ENCODE results near the gene ERVH48-1.

ERVH48-1 gene

DNA sequence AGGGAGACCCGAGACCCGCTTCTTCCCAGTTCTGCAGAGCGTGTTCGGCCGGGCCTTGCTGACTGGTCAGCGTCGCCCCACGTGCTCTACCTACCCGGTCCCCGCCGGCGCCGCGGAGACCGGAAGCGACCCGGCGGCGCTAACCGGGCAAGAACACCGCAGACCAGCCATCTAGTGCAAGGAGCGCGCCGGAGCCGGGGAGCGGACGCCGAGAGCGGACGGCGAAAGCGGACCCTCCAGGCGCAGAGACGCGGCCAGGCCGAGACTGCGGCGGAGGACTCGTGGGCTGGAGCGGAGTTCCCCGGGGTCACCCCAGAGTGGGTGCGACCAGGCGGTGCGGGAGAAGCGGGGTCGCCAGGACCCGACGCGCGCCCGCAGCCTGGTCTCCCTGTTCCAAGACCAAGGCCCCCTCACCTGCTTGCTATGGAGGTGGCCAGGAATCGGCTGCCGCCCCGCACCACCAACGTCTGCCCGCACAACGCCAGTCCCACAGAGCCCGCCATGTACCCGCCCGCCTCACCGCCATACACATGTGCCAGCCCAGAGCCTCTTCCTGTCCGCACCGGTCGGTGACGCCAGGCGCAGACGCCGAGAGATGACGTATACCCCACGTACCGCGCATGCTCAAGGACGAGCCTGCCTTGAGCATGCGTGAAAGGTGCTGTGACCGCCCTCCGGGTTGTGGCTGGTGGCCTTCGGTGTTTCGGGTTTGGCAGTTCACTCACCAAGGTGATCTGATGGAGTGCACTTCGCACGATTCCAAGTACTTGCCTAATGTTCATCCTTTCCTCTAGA is 46.2 kb downstream of the ERVH48-1 start, which contains the start of gene WDR4 (continued):
- TF ChIP-seq, protein P1, sequence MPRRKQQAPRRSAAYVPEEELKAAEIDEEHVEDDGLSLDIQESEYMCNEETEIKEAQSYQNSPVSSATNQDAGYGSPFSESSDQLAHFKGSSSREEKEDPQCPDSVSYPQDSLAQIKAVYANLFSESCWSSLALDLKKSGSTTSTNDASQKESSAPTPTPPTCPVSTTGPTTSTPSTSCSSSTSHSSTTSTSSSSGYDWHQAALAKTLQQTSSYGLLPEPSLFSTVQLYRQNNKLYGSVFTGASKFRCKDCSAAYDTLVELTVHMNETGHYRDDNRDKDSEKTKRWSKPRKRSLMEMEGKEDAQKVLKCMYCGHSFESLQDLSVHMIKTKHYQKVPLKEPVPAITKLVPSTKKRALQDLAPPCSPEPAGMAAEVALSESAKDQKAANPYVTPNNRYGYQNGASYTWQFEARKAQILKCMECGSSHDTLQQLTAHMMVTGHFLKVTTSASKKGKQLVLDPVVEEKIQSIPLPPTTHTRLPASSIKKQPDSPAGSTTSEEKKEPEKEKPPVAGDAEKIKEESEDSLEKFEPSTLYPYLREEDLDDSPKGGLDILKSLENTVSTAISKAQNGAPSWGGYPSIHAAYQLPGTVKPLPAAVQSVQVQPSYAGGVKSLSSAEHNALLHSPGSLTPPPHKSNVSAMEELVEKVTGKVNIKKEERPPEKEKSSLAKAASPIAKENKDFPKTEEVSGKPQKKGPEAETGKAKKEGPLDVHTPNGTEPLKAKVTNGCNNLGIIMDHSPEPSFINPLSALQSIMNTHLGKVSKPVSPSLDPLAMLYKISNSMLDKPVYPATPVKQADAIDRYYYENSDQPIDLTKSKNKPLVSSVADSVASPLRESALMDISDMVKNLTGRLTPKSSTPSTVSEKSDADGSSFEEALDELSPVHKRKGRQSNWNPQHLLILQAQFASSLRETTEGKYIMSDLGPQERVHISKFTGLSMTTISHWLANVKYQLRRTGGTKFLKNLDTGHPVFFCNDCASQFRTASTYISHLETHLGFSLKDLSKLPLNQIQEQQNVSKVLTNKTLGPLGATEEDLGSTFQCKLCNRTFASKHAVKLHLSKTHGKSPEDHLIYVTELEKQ (tag by site-specific recombination; IDR thresholded peaks at IDR 0.05; ENCODE audit: borderline replicate concordance), result peak; percentile 24; the same call in 1 of the 2 replicates
- peak; percentile 82; the same call in 1 of the 2 replicates for TF ChIP-seq ZBTB7A (tag by site-specific recombination; IDR thresholded peaks at IDR 0.05; ENCODE audit: low read depth)
- TF ChIP-seq ZNF394 (tag by site-specific recombination; IDR thresholded peaks at IDR 0.05; ENCODE audit: borderline replicate concordance), result peak; percentile 67; the same call in 1 of the 2 replicates
- TF ChIP-seq ZNF174 (tag by site-specific recombination; IDR thresholded peaks at IDR 0.05), result no peak
- TF ChIP-seq OVOL3 (tag by site-specific recombination; IDR thresholded peaks at IDR 0.05), result peak; percentile 40; the same call in 1 of the 2 replicates
- TF ChIP-seq ZNF530 (tag by site-specific recombination; IDR thresholded peaks at IDR 0.05; ENCODE audit: low read depth), result no peak
- TF ChIP-seq, protein P2, sequence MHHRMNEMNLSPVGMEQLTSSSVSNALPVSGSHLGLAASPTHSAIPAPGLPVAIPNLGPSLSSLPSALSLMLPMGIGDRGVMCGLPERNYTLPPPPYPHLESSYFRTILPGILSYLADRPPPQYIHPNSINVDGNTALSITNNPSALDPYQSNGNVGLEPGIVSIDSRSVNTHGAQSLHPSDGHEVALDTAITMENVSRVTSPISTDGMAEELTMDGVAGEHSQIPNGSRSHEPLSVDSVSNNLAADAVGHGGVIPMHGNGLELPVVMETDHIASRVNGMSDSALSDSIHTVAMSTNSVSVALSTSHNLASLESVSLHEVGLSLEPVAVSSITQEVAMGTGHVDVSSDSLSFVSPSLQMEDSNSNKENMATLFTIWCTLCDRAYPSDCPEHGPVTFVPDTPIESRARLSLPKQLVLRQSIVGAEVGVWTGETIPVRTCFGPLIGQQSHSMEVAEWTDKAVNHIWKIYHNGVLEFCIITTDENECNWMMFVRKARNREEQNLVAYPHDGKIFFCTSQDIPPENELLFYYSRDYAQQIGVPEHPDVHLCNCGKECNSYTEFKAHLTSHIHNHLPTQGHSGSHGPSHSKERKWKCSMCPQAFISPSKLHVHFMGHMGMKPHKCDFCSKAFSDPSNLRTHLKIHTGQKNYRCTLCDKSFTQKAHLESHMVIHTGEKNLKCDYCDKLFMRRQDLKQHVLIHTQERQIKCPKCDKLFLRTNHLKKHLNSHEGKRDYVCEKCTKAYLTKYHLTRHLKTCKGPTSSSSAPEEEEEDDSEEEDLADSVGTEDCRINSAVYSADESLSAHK (tag by site-specific recombination; IDR thresholded peaks at IDR 0.05), result peak; percentile 27; the same call in 1 of the 2 replicates
- peak; percentile 54 for TF ChIP-seq ZNF146 (tag by site-specific recombination; IDR thresholded peaks at IDR 0.05)
- TF ChIP-seq ZNF561 (tag by site-specific recombination; IDR thresholded peaks at IDR 0.05; ENCODE audit: borderline replicate concordance), result peak; percentile 33
- peak; percentile 76 for TF ChIP-seq ZNF76 (tag by site-specific recombination; IDR thresholded peaks at IDR 0.05; ENCODE audit: borderline replicate concordance, low read depth)
- TF ChIP-seq, protein P3, sequence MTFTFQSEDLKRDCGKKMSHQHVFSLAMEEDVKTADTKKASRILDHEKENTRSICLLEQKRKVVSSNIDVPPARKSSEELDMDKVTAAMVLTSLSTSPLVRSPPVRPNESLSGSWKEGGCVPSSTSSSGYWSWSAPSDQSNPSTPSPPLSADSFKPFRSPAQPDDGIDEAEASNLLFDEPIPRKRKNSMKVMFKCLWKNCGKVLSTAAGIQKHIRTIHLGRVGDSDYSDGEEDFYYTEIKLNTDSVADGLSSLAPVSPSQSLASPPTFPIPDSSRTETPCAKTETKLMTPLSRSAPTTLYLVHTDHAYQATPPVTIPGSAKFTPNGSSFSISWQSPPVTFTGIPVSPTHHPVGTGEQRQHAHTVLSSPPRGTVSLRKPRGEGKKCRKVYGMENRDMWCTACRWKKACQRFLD (tag by site-specific recombination; IDR thresholded peaks at IDR 0.05), result peak; percentile 94
- TF ChIP-seq BCL11A (tag by site-specific recombination; IDR thresholded peaks at IDR 0.05; ENCODE audit: low read depth), result peak; percentile 8; the same call in 1 of the 2 replicates
- TF ChIP-seq, protein P4, sequence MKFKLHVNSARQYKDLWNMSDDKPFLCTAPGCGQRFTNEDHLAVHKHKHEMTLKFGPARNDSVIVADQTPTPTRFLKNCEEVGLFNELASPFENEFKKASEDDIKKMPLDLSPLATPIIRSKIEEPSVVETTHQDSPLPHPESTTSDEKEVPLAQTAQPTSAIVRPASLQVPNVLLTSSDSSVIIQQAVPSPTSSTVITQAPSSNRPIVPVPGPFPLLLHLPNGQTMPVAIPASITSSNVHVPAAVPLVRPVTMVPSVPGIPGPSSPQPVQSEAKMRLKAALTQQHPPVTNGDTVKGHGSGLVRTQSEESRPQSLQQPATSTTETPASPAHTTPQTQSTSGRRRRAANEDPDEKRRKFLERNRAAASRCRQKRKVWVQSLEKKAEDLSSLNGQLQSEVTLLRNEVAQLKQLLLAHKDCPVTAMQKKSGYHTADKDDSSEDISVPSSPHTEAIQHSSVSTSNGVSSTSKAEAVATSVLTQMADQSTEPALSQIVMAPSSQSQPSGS (tag by site-specific recombination; IDR thresholded peaks at IDR 0.05; ENCODE audit: low read depth), result peak; percentile 98
- peak; percentile 98 for TF ChIP-seq YY2 (tag by site-specific recombination; IDR thresholded peaks at IDR 0.05)
- TF ChIP-seq SP2 (tag by site-specific recombination; IDR thresholded peaks at IDR 0.05), result peak; percentile 71
- no peak for TF ChIP-seq FEZF1 (tag by site-specific recombination; IDR thresholded peaks at IDR 0.05)
- peak; percentile 60; the same call in 1 of the 2 replicates for TF ChIP-seq ZFHX2 (tag by site-specific recombination; conservative IDR thresholded peaks at IDR 0.05)
- TF ChIP-seq, protein P5, sequence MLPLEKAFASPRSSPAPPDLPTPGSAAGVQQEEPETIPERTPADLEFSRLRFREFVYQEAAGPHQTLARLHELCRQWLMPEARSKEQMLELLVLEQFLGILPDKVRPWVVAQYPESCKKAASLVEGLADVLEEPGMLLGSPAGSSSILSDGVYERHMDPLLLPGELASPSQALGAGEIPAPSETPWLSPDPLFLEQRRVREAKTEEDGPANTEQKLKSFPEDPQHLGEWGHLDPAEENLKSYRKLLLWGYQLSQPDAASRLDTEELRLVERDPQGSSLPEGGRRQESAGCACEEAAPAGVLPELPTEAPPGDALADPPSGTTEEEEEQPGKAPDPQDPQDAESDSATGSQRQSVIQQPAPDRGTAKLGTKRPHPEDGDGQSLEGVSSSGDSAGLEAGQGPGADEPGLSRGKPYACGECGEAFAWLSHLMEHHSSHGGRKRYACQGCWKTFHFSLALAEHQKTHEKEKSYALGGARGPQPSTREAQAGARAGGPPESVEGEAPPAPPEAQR (tag by site-specific recombination; IDR thresholded peaks at IDR 0.05), result no peak
- TF ChIP-seq PRDM1 (tag by site-specific recombination; IDR thresholded peaks at IDR 0.05), result no peak
- peak; percentile 90 for TF ChIP-seq ZBTB1 (tag by site-specific recombination; IDR thresholded peaks at IDR 0.05)
- TF ChIP-seq SP7 (tag by site-specific recombination; IDR thresholded peaks at IDR 0.05), result peak; percentile 90
- TF ChIP-seq ZNF24 (tag by site-specific recombination; IDR thresholded peaks at IDR 0.05), result peak; percentile 94
- TF ChIP-seq, protein P6, sequence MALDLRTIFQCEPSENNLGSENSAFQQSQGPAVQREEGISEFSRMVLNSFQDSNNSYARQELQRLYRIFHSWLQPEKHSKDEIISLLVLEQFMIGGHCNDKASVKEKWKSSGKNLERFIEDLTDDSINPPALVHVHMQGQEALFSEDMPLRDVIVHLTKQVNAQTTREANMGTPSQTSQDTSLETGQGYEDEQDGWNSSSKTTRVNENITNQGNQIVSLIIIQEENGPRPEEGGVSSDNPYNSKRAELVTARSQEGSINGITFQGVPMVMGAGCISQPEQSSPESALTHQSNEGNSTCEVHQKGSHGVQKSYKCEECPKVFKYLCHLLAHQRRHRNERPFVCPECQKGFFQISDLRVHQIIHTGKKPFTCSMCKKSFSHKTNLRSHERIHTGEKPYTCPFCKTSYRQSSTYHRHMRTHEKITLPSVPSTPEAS (tag by site-specific recombination; IDR thresholded peaks at IDR 0.05), result peak; percentile 59; the same call in 1 of the 2 replicates
- 0 out of 2 replicates have a peak, but pooled peaks have one; percentile 53 for TF ChIP-seq EGR2 (tag by site-specific recombination; IDR thresholded peaks at IDR 0.05; ENCODE audit: low read depth)
- peak; percentile 56; the same call in 1 of the 2 replicates for TF ChIP-seq TRIM28 (IDR thresholded peaks at IDR 0.05; ENCODE audit: borderline replicate concordance, low read length)
- TF ChIP-seq, protein P7, sequence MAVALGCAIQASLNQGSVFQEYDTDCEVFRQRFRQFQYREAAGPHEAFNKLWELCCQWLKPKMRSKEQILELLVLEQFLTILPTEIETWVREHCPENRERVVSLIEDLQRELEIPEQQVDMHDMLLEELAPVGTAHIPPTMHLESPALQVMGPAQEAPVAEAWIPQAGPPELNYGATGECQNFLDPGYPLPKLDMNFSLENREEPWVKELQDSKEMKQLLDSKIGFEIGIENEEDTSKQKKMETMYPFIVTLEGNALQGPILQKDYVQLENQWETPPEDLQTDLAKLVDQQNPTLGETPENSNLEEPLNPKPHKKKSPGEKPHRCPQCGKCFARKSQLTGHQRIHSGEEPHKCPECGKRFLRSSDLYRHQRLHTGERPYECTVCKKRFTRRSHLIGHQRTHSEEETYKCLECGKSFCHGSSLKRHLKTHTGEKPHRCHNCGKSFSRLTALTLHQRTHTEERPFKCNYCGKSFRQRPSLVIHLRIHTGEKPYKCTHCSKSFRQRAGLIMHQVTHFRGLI (tag by site-specific recombination; IDR thresholded peaks at IDR 0.05), result peak; percentile 37; the same call in 1 of the 2 replicates

Data from HEK293 (cell line).